Activated CD4-positive, alpha-beta T cell treated with anti-CD3 and anti-CD28 coated beads, Interleukin-2, amount 50 U/mL, for 1 hour (primary cell): ENCODE data around the gene TMSB4Y.

Source experiments
- DNase-seq: peaks from one replicate; pipeline ENCODE4 v3.0.0-alpha.2; 2020

Gene TMSB4Y

DNA sequence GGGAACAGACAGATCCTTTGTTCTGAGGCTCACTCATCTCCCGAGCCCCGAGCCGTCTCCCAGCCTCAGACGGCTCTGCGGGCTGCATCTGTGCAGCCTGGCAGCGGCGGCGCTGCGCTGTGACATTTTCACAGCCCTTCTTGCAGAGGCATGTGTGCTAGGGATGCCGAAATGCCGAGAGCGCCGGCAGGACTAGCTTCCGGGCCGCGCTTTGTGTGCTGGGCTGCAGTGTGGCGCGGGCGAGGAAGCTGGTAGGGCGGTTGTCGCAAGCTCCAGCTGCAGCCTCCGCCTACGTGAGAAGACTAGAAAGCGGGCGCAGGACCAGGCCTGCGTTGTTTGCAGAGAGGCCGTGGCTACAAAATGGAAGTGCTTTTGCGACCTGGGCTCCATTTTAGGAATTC, at the start of gene TMSB4Y:
TSS of gene TMSB4Y (plus strand) at position 332 of the 401 bp plus-strand sequence.
- peak; percentile 64 for DNase-seq

DNA sequence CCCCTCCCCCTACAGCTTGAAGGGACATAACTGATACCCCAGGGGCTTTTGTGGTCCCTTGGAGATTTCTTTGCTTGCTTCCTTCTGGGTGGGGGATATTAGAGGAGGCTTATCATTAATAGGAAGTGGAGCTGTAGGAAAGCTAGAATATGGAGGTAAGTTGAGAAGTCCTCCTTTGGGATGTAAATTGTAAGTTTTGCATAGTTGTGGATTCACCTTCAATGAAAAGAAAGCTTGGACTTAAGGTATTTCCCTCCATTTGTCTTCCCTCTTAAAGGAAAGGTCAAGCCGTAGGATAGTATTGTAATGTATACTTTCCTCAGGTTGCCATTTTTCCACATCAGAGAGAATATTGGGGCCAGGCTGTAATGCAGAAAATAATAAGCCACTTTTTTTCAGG, 39.5 kb upstream of the TMSB4Y start:
- DNase-seq: no peak

DNA sequence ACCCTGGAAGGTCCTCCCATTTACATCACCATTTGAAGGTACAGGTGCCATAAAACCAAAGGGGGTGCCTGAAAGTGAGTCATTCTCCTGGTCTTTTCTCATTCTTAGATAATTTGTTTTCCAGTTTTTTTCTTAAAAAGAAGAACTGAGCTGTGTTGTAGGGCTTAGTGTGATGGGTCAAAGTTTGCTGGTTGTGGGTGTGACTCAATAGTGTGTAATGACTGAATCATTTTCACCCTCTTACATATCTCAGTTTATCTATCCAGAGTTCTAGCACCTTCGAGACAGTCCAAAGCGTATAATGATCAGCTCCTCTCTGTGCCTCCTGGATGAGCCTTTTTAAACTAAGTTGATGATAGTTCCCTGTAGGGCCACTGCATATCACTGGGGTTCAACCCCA, 32.6 kb upstream of the TMSB4Y start:
- no peak for DNase-seq

DNA sequence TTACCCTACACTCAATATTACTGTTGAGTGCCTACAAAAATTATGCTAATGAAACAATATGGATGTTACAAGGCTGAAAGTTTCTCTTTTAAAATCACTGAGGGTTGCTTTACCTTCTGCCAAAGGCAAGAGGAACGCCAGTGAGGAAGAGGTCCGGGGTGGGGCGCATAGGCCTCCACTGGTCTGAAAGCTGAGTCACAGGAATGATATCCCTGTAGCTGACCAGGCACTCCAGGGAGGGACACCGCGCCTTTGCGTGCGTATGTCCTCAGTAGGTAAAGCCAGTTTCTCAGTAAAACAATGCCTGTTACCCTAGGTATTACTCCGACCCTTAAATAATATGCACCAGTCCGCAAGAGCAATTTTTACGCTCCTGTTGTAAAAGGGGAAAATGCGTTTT, 1.4 kb upstream of the TMSB4Y start:
- DNase-seq: no peak

DNA sequence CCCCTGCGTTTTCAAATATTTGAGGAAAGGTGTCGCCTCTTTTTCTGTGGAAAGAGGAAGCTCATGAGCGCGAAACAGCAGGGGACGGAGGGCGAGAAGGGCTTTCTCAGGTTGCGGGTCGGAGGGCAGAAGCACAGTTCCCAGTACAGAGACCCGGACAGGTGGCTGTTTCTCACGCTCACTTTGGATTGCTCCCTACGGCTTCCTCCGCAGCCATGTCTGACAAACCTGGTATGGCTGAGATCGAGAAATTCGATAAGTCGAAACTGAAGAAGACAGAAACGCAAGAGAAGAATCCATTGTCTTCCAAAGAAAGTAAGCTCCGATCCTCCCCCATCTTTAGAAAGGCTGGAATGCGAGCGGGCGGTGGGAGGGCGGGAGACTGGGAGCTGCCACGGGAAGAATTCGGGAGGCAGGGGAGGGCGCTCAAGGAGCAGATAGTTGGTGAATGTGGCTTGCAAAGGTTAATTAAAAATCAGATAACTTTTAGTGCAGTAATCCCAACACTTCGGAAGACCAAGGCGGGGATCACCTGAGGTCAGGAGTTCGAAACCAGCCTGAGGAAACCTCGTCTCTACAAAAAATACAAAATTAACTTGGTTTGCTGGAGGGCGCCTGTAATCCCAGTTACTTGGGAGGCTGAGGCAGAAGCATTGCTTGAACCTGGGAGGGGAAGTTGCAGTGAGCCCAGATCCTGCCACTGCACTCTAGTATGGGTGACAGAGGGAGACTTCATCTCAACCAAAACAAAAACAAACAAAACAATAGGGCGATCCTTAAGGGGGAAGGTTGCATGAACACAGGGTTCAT, 627 bp downstream of the TMSB4Y start:
- peak; percentile 8 for DNase-seq

DNA sequence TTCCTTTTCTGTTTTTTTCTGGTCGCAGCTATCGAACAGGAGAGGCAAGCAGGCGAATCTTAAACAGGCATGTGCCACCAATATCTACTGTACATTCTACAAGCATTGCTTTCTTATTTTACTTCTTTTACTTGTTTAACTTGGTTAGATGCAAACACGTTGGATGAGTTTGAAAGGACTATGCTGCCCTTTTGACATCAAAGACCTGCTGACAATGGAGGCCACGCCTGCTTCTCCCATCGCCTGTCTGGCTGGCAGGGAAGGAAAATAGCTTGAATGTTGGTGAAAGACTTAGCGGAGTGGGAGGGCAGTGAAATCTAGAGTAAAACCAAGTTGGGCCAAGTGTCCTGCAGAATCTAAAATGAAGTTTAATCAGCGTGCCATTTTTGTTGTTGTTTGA, 1.5 kb downstream of the TMSB4Y start:
- DNase-seq: no peak

DNA sequence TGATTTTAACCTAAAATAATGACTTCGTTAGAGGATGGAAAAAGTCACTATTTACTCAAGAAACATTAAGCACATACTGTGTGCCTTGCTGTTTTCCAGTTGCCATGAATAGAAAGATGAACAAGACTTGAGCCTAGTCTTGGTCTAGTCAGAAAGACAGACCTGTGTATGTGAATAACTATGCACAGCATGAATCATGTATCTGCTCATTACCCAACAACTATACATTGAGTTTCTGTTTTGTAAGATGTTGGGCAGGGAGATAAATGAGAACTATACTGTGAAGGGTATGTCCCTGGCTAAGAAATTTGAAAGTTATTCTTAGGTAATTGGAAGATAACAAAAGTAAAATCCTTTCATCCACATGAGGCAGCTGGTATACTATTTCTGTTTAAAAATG, 4.3 kb downstream of the TMSB4Y start:
- DNase-seq: no peak

DNA sequence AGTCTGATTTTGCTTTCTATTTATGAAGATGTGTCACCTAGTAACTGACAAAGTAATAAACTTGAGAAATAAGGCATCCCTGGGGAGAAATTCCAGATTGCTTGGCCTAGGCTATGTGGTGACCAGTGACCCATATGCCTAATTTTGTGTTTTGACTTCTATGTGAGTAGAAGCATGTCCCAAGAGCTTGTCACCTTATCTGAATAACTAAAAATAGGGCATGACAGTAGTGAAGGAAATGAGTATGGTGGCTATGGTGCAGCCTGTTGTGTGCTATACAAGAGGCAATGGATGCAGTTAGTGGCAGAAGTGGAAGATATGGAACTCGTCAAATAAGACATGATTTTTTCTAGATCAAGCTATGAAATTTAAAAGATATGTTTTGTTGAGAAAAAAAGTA, 15.3 kb downstream of the TMSB4Y start:
- DNase-seq: no peak

DNA sequence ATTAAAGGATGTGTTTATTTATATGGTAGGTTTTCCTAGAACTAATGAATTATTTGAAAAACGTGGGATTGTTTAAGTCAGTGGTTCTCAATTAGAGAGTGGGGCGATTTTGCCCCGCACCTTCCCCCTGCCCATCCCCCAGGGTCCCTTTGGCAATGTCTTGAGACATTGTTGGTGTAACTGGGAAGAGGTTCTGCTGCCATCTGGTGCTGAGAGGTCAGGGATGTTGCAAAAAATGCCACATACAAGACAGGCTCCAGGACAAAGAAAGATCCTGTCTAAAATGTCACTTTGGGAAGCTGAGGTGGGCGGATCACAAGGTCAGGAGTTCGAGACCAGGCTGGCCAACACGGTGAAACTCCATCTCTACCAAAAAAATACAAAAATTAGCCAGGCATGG, 25.8 kb downstream of the TMSB4Y start:
- no peak for DNase-seq

DNA sequence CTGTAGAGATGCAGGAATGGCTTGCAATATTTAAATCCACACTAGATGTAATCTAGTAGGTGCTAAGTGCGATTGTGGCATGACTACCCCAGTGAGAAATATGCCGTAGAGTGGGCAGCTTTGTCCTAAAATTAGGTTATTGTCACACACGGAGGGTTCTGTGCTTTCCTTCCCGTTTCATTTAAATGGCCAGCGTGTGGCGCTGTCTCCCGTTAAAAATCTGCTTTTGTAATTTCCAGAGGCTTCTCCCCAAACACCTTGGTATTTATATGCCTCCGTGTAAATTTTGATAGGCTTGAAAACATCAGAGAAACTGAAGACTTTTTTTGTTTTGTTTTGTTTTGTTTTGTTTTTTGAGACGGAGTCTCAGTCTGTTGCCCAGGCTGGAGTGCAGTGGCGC, 34.9 kb downstream of the TMSB4Y start:
- peak; percentile 22 for DNase-seq

DNA sequence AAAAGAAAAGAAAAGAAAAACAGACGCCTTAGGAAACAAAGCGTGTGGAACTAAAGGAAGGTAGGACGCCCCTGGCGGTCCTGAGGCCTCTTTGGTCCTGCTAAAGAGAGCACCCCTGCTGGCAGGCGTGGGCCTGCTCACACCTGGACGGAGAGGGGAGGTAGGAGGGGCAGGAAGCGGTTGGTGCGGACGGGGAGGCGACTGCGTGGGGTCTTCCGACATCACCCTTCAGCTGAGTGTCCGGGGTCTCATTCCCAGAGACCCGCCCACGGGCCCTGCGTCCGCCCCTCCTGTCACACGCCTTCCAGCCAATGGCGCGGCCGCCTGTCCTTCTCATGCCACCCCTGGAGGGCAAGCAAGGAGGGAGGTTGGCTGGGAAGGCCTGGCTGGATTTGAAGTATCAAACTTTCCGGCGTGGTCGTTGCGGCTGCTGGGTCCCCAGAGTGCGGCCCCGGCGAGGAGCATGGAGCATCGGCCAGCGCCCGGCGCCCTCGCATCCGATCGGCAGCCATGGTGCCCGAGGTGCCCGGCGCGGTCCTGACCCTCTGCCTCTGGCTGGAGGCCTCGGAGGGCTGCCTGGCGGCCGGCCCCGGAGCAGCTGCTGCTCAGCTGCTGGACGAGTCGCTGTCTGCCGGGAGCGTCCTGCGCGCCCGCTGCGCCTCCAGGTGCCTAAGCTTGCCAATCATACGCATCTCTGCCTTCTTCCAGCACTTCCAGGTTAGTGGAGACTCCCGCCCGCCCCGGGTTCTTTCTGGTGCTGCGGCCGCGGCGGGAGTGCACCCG, 47.8 kb downstream of the TMSB4Y start:
- DNase-seq: peak; percentile 31

DNA sequence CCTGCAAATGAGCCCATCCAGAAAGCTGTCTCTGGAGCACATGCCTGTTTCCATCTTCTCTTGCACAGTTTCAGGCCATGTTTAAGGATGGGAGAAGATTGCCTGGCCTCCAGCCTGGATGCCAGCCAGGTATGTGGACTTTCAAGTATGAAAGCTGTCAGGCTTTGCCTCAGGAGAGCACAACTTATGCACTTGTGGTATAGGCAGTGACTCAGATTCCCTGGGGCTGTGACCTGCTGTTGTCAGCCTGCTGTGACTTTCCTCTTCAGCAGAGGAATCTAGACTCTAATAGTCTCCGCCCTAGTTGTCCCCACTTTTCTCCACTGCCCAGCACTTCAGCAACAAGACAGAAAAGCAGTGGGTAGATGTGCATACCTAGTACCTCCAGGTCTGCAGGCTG, 51.0 kb downstream of the TMSB4Y start:
- no peak for DNase-seq
